HPDE6-E6E7 (cell line): ENCODE data around the gene TBC1D9.

ENCODE experiments used
- DNase-seq: peaks from one replicate; pipeline ENCODE4 v3.0.0; 2011; ENCODE audit warnings: missing footprints; ENCODE audit errors: extremely low spot score

Gene TBC1D9

DNA sequence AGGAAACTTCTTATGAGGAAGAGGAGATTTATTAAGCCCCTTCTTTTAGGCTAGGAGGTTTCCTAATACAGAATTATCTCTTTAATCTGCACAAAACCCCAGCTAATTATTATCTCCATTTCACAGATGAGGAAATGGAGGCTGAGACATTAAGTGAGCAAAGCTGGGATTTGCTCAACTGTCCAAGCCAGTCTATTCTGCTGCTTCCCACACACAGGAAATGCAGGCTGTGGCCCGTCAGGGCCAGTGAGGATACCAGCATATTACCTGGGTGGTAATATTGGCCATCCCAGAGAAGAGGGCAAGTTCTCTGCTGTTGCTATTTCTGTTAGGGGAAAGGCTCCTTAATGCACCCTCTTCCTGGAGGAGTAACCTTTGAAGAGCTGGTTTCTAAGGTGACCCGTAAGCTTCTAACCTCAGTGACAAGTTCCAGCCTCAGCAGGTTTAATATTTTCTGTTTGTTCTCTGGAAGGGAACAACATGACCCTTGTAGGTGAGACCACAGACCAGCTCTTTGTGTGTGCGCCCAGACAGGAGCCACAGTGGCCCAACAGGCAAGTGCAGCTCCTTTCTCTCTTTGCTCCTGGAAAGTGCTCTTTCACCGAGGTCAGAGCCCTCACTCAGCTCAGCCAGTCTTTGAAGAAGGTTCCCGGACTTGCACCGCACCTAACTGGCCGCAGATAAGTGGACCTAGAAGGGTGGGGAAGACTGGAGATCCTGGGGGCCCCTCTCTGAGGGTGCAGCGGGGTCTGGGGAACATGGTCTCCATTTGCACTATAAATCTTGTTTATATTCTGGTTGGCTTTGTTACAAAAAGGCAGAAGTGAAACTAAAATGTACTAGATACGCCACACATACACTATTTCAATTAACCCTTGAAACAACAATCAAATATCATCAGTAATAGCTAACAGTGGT is 35.5 kb downstream of the TBC1D9 start:
- DNase-seq, result no peak

DNA sequence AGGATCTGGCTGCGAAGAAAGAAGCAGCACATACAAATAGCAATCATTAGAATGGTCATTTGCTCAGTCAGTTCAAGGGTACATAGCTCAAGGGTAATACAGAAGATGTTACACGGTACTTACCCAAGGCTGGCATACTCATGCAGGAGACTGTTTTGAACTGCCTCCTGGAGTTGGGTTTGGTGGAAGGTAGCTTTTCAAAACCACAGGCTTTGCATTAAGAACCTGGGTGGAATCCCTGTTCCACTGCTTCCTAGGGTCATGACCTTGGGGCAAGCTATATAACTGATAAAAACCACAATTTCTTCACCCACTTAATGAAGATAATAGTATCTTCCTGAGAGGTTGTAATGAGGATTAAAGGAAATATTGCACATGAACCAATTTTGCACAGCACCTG is 36.5 kb downstream of the TBC1D9 start:
- no peak for DNase-seq

DNA sequence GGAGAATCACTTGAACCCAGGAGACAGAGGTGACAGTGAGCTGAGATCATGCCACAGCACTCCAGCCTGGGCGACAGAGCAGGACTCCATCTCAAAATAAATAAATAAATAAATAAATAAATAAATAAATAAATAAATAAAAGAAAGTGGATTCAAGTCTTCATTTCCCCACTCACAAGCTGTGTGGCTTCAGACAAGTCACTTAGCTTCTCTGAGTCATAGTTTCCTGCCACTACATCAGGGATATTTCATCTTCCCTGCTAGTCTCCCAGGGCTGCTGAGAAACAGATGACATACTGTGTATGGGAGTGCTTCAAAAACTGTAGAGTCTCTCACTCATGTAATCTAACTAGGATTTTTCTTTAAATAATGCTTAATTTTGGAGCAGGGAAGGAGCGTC is 37.2 kb downstream of the TBC1D9 start:
- DNase-seq, result no peak

- no peak for DNase-seq
These were observed 37.8 kb downstream of the TBC1D9 start for GRCh38 chr4:140718241-140718952.

- DNase-seq, result no peak
These were observed 38.9 kb downstream of the TBC1D9 start for GRCh38 chr4:140717313-140717712.

- no peak for DNase-seq
These were observed 41.1 kb downstream of the TBC1D9 start for GRCh38 chr4:140715119-140715518.

- no peak for DNase-seq
These were observed 44.3 kb downstream of the TBC1D9 start for GRCh38 chr4:140711910-140712309.

- no peak for DNase-seq
These were observed 45.1 kb downstream of the TBC1D9 start for GRCh38 chr4:140710908-140711622.

DNA sequence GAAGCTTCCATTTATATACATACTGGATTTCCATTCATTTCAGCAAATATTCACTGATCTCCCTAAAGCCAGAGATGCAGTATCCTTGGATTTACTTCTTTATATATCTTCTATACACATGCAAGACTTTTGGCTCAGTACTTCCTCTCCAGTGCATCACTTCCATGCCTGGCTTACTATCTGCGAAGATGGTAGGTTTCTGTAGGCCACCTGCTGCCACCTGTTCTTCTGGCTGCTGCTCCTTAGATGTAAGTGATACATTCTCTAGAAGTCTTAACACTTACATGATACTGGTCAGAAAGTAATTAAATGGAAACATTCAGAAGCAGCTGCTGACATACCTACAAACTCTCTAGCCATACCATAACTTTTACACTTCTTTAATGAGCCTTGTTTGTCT is 48.9 kb downstream of the TBC1D9 start:
- DNase-seq, result no peak

- no peak for DNase-seq
These were observed 49.5 kb downstream of the TBC1D9 start for GRCh38 chr4:140706665-140707064.

GRCh38 chr4:140706276-140706625 is 49.9 kb downstream of the TBC1D9 start:
- DNase-seq, result no peak

DNA sequence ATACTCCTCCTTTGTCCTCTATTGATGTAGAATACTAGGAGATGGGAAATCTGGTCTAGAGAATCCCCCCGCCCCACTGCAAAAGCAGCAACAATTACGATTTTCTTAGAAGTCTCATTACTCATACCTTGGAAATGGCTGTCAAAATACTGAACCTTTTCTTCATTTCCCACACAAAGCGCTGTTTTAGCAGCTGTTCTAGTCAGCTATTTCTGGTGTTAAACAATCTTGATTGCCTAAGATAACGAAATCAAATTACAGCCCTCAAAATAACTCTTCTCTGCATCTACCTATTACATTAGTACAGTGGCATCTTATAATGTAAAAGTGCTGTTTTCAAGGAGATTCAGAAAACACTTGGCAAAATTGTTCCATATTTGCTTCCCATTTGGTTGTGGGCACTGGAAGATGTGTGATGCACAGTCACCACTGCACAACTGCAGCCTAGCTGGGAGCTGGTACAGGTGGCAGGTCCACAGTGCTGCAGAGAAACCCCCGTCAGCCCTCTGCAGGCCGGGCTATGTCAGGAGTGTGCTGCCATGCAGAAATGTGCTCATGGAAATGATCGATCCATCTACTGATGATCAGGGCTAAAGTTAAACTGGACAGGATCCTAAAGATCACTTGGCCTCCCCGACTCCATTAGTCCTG is 50.4 kb downstream of the TBC1D9 start:
- no peak for DNase-seq

- DNase-seq, result no peak
These were observed 51.2 kb downstream of the TBC1D9 start for GRCh38 chr4:140704964-140705363.

DNA sequence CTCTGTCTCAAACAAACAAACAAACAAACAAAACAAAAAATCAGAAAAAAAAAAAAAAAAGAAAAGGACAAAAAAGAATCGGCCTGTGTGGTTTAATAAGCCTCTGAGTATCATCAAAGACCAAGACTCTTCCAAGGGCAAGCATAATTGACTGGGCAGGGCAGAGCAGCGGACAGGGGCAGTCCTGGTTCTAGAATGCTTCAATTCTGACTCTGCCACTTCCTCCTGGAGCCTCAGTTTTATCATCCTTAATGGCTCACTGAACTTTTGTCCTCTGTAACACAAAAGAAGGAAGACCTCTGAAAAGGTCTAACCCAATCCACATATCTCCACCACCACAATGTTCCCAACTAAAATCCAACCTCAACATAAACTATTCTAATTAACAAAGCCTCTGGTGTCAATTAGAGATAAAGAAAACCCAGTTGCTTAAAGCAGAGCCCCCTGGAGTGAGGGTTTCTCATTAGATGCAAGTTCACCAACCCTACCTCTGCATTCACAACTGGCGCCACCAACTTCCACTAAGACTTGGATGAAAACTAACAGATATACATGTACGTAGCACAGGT is 51.7 kb downstream of the TBC1D9 start:
- no peak for DNase-seq

GRCh38 chr4:140703463-140703862 is 52.7 kb downstream of the TBC1D9 start:
- DNase-seq, result no peak

GRCh38 chr4:140702096-140702757 is 54.0 kb downstream of the TBC1D9 start:
- no peak for DNase-seq

- DNase-seq, result no peak
These were observed 55.1 kb downstream of the TBC1D9 start for GRCh38 chr4:140701071-140701470.

DNA sequence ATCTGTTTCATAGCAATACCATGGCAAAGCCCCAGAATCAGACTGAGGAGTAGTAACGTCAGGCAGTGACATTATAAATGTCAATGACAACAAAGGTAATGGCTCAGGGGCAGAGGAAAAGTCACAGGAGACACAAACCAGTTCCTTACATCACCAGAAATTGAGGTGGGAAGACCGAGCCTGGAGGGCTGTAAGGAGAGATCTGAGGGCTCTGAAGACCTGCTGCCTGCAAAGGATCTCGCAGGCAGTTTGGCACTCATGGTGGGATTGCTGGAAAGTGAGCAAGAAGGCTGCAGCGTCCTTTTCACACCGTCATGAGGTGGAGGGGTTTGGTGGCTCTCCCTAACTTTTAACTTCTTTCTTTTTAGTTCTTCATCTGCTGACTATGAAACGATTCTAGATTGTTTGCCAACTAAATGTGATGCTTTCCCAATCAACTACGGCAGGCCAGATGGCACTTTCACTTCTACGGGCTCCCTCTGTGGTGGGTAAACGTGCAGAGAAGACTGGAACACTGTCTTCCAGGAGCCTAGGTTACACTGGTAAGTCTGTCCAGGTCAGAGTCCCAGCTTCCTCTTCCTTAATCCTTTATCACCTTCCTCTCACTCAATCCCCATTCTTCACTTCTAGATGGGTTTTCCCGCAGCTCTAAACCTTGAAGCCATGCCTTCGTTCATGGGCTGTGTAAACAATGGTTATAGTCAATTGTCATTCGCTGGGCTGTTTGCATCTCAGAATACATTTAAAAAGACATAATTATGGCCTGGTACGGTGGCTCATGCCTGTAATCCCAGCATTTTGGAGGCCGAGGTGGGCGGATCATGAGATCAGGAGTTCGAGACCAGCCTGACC is 58.2 kb downstream of the TBC1D9 start:
- DNase-seq, result no peak

GRCh38 chr4:140695483-140695882 is 60.7 kb downstream of the TBC1D9 start:
- DNase-seq, result no peak

DNA sequence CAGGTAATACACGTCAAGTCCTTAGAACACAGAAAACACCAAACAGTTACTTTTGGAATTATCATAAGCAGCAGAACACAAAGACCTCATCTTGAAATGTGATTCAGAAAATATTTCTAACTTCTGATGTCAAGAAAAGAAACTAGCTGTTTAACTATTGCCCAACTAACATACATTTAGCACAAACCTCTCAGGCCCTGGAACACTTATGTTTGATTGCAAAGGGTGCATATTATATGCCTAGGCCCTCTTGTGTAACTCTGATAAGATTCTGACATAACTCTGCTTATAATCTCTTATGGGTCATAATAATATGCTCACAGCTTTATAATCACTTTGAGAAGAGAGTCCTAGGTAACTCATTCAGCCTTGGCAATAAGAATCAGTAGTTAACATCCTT is 62.6 kb downstream of the TBC1D9 start:
- no peak for DNase-seq
